Hepatocyte (in vitro differentiated cells): ENCODE results near the gene CHI3L2. TPM values are rescaled to one million over a fixed set of nuclear protein-coding genes. Genes with fewer than 3 reads are reported as not detected.

Experiments used
- DNase-seq: peaks from one replicate; pipeline ENCODE4 v3.0.0-alpha.2; 2016; ENCODE audit warnings: low spot score
- H2AFZ ChIP-seq: fragments of 200-600 bp; sonication (generic); 2 replicates; pipeline ENCODE4 v1.6.0; 2016; ENCODE audit warnings: antibody characterized with exemption, mild to moderate bottlenecking
- H3K27ac ChIP-seq: fragments of 200-600 bp; sonication (generic); 2 replicates; pipeline ENCODE4 v1.5.1; 2016; ENCODE audit warnings: mild to moderate bottlenecking
- H3K27me3 ChIP-seq: fragments of 200-600 bp; sonication (generic); 2 replicates; pipeline ENCODE4 v1.6.1; 2016
- H3K36me3 ChIP-seq: fragments of 200-600 bp; sonication (generic); replicated peaks from 2 replicates; pipeline ENCODE4 v1.5.1; 2016; ENCODE audit warnings: low read depth; ENCODE audit not compliant: insufficient read depth
- H3K4me1 ChIP-seq: fragments of 200-600 bp; sonication (generic); 2 replicates; pipeline ENCODE4 v1.5.1; 2016; ENCODE audit warnings: mild to moderate bottlenecking, moderate library complexity; ENCODE audit not compliant: insufficient read depth
- H3K4me2 ChIP-seq: fragments of 200-600 bp; sonication (generic); 2 replicates; pipeline ENCODE4 v1.6.0; 2016
- H3K4me3 ChIP-seq: fragments of 200-600 bp; sonication (generic); 2 replicates; pipeline ENCODE4 v1.5.1; 2016; ENCODE audit warnings: mild to moderate bottlenecking
- H3K79me2 ChIP-seq: fragments of 200-600 bp; sonication (generic); 2 replicates; pipeline ENCODE4 v1.6.0; 2017; ENCODE audit warnings: mild to moderate bottlenecking
- H3K9me2 ChIP-seq: fragments of 200-600 bp; sonication (generic); replicated peaks from 2 replicates; pipeline ENCODE4 v1.6.0; 2017; ENCODE audit warnings: mild to moderate bottlenecking; ENCODE audit not compliant: insufficient read depth
- H3K9me3 ChIP-seq: fragments of 200-600 bp; sonication (generic); 2 replicates; pipeline ENCODE4 v1.5.1; 2016; ENCODE audit warnings: low read depth, mild to moderate bottlenecking
- H4K20me1 ChIP-seq: fragments of 200-600 bp; sonication (generic); 2 replicates; pipeline ENCODE4 v1.6.0; 2016; ENCODE audit warnings: mild to moderate bottlenecking; ENCODE audit not compliant: insufficient read depth, poor library complexity, severe bottlenecking
- CTCF ChIP-seq: fragments of 200-600 bp; sonication (generic); IDR thresholded peaks from 2 replicates; pipeline ENCODE4 v1.5.1; 2016; ENCODE audit warnings: antibody characterized with exemption, mild to moderate bottlenecking; ENCODE audit not compliant: poor library complexity
- EZH2 ChIP-seq: fragments of 200-600 bp; sonication (generic); IDR thresholded peaks from 2 replicates; pipeline ENCODE4 v1.6.1; 2016; ENCODE audit warnings: antibody characterized with exemption, mild to moderate bottlenecking, borderline replicate concordance
- EZH2phosphoT487 ChIP-seq: fragments of 200-600 bp; sonication (generic); IDR thresholded peaks from one replicate; pipeline ENCODE4 v1.6.1; 2018; ENCODE audit warnings: antibody characterized with exemption, mild to moderate bottlenecking, low read depth, moderate library complexity; ENCODE audit not compliant: unreplicated experiment, severe bottlenecking
- WGBS: methylation state at CpG from one replicate; pipeline ENCODE4 v1.1.6; 2016; ENCODE audit warnings: low lambda C conversion rate; ENCODE audit errors: missing lambda C conversion rate; 5-methylcytosine and 5-hydroxymethylcytosine counted together
- polyA plus RNA-seq: library from polyadenylated mRNA; unstranded; fragments of >200 nt; fragmentation: Nextera tagmentation; extraction: Ambion mirVana; gene quantifications from 2 replicates; pipeline ENCODE4 v1.2.1, GENCODE V29; 2016
- total RNA-seq: library from RNA; depleted of rRNA; stranded (reverse); fragments of >200 nt; gene quantifications from 2 replicates; pipeline ENCODE4 v1.2.3, GENCODE V29; 2014

Gene CHI3L2, protein sequence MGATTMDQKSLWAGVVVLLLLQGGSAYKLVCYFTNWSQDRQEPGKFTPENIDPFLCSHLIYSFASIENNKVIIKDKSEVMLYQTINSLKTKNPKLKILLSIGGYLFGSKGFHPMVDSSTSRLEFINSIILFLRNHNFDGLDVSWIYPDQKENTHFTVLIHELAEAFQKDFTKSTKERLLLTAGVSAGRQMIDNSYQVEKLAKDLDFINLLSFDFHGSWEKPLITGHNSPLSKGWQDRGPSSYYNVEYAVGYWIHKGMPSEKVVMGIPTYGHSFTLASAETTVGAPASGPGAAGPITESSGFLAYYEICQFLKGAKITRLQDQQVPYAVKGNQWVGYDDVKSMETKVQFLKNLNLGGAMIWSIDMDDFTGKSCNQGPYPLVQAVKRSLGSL
- 2.4 and 5.7 TPM in 2 replicates for total RNA-seq
- polyA plus RNA-seq: 0.24 and 3.9 TPM in 2 replicates

GRCh38 chr1:111227434-111227833, at the start of gene CHI3L2:
Gene CHI3L2 (plus strand): TSS chr1:111227713. CDS start chr1:111227730, 17 bp downstream.
- no peak within 1 kb of the TSS for H3K4me2 ChIP-seq
- H3K27ac ChIP-seq: peak within 1 kb of the TSS; percentile 63
- no peak for DNase-seq
- no peaks in the 10 kb centered on the region for H3K9me2 ChIP-seq
- no peaks in the 10 kb centered on the region for H3K36me3 ChIP-seq
- H3K9me3 ChIP-seq: no peaks in the 10 kb centered on the region
- H2AFZ ChIP-seq: no peak within 1 kb of the TSS
- H3K4me1 ChIP-seq: peaks cover 15% of the 10 kb centered on the region
- H4K20me1 ChIP-seq: no peaks in the 10 kb centered on the region
- WGBS: 89% methylated on average over 3 of the region's 3 CpGs
- TF ChIP-seq EZH2phosphoT487 (no peak), CTCF (no peak)
- H3K4me3 ChIP-seq: no peak within 1 kb of the TSS
- no peaks in the 10 kb centered on the region for H3K27me3 ChIP-seq
- H3K79me2 ChIP-seq: no peaks in the 10 kb centered on the region

- Histone ChIP-seq H3K9me2 (no peaks in the 10 kb centered on the region), H3K4me2 (no peak overlapping the region), H3K27me3 (no peaks in the 10 kb centered on the region), H3K9me3 (no peaks in the 10 kb centered on the region), H4K20me1 (no peaks in the 10 kb centered on the region), H3K4me3 (no peak overlapping the region), H3K4me1 (no peaks in the 10 kb centered on the region), H3K79me2 (no peaks in the 10 kb centered on the region), H2AFZ (no peak overlapping the region), H3K27ac (no peak overlapping the region), H3K36me3 (no peaks in the 10 kb centered on the region)
- DNase-seq: no peak
- TF ChIP-seq EZH2phosphoT487 (no peak), CTCF (no peak)
Measured at GRCh38 chr1:111179968-111180533, 47.5 kb upstream of the CHI3L2 start.

DNA sequence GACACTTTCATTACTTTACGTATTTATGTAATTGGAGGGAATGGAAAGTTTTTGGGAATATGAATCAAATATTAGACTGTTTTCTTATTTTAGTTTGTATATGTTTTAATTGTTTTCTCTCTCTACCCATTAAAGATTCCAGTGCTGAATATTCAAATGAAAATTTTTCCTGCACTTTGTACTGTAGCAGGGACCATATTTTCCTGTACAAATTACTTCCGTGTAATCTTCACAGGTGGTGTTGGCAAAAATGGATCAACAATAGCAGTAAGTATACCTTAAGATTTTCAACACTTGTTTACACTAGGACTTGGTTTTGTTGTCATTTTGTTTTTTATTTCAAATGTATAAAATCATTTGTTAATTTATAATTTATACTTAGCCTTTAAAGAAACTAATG, 45.5 kb upstream of the CHI3L2 start:
- Histone ChIP-seq H3K4me2 (no peak overlapping the region), H4K20me1 (no peaks in the 10 kb centered on the region), H3K4me3 (no peak overlapping the region), H3K9me3 (no peaks in the 10 kb centered on the region), H2AFZ (no peak overlapping the region), H3K36me3 (no peaks in the 10 kb centered on the region), H3K79me2 (no peaks in the 10 kb centered on the region), H3K4me1 (no peaks in the 10 kb centered on the region), H3K9me2 (no peaks in the 10 kb centered on the region), H3K27me3 (no peaks in the 10 kb centered on the region), H3K27ac (no peak overlapping the region)
- TF ChIP-seq EZH2 (no peak), EZH2phosphoT487 (no peak), CTCF (no peak)
- 96% methylated on average over 2 of the region's 2 CpGs for WGBS
- no peak for DNase-seq
